Measurements from ENCODE around the gene SLC17A7.

Gene SLC17A7

GRCh38 chr19:49403404-49404187, 37.7 kb downstream of the SLC17A7 start:
- peak in 1 of 2 donors; percentile 22 for DNase-seq

DNA sequence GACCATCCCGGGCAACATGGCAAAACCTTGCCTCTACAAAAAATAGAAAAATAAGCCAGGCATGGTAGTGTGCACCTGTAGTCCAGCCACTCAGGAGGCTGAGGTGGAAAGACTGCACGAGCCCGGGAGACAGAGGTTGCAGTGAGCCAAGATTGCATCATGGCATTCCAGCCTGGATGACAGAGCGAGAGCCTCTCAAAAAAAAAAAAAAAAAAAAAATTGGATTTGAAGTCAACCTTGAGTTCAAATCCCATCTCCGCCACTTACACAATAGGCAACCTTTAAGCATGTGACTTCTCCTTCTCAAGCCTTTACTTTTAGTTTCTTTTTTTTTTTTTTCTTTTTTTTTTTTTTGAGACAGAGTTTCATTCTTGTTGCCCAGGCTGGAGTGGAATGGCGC, 41.3 kb downstream of the SLC17A7 start:
- no peak for DNase-seq

GRCh38 chr19:49398931-49399330, 42.4 kb downstream of the SLC17A7 start:
- DNase-seq, result no peak

GRCh38 chr19:49398001-49398615, 43.2 kb downstream of the SLC17A7 start:
- no peak for DNase-seq

- no peak for DNase-seq
Observed at GRCh38 chr19:49396738-49397505, 44.4 kb downstream of the SLC17A7 start.

DNA sequence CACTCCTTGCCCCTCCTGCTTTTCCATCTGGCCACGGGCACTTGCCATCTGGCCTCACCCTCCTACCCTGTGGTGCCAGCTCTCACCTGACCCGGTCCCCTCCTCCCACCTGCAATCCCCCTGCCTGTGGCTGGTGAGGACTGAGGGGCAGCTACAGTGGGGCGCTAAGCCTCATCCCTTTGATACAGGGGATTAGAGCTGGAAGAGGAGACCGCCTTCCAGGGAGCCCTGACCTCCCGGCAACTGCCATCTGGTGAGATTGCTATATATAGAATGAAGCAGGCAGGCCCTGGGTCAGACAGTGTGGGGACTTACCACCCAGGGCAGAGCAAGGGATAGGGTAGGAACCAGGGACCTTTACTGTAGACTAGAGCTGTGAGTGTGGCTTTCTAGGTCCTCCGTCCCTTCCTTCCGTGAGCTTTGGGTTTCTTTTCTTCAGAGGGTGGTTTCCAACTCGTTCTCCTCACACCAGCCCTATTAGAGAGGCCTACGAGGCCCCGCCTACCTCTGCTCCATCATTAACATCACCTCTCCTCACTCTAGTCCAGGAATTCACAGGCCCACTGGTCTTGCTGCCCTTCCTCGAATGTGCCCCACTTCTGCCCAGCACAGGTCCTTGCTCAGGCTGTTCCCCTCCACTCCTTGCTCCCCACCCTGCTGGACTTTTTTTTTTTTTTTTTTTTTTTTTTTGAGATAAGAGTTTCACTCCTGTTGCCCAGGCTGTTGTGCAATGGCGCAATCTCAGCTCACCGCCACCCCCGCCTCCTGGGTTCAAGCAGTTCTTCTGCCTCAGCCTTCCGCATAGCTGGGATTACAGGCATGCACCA, 45.5 kb downstream of the SLC17A7 start:
- no peak for DNase-seq

DNA sequence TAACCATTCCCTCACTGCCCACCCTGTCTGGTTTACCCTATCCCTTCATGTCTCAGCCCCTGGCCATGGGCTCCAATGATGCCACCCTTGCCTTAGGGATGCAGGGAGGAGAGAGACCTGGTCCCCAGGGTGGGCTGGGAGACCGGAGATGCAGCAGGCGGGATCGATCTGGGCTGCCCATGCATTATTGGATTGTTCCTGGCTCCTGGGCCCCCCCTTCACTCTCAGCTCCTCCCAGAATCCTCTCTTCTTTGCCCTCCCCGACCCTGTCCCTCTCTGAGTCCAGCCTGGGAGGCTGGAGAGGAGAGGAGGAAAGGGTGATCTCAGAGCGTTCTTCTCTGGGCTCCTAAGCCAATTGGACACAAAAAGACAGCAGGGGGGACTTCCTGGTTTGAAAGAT, 47.4 kb downstream of the SLC17A7 start:
- no peak for DNase-seq

DNA sequence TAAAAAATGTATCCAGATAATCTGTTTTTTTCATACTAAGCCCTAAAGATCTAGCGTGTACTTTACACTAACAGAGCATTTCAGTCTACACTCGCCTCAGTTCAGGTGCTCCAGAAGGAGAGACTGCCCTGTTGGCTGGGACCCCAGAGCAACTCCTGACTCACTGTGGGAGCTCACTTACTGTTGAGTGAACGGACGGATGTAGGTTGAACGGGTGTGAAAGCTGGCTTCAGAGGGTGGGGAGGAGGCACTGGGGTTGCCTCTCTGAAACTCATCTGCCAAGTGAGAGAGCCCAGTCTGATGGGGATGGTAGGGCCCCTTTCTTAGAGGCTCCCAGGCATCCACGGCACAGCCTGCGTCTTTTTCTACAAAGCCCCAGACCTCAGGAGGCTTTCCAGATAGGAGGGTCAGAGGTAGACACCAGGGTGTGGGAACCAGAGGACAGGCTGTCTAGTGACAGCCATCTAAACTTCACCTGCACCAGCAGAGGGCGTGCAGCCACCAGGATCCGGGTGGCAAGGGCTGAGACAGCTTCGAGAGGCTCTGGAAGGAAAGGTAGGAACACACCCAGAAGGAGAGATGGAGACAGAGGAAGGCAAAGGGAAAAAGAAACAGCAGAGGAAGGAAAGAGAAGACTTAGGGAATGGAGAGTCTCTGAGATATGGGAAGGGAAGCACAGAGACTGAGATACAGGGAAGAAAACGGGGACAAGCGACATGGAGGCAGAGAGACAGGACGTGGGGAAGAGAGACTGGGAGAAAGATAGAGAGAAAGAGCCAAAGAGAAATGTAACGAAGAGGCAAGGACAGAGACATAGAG, 49.5 kb downstream of the SLC17A7 start:
- DNase-seq, result peak; percentile 84

- DNase-seq, result peak in 1 of 2 donors; percentile 49
Observed at GRCh38 chr19:49390929-49391359, 50.4 kb downstream of the SLC17A7 start.

GRCh38 chr19:49390131-49390928, 51.0 kb downstream of the SLC17A7 start:
- DNase-seq, result no peak

GRCh38 chr19:49389406-49389805, 51.9 kb downstream of the SLC17A7 start:
- no peak for DNase-seq

DNA sequence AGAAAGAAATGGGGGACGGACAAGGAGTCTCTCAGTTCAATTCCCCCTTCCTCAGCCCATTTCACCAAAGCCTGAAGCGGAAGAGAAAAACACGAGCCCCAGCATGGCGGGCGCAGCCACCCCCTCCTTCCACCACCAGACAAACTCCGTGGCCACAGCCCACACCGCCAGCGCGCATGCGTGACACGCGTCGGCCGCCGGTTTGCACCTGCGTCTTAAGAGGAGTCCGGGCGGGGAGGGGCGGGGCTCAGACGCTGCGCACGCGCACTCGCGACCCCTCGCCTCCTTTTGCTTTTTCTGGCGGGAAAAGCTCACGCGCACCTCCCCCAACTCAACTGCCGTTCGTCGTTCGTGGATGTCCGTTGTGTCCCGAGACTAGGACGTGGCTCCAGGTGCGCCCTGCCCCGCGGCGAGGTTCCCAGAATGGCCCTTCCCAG, 53.4 kb downstream of the SLC17A7 start, which contains the start of gene KASH5:
Gene KASH5, plus strand, starts transcription at position 314 of the 437 bp plus-strand sequence. CDS start 2,635 bp downstream, outside the sequence.
- DNase-seq, result peak; percentile 91 to 92

- no peak for DNase-seq
Observed at GRCh38 chr19:49383599-49383998, 57.7 kb downstream of the SLC17A7 start.

GRCh38 chr19:49382639-49383038, 58.7 kb downstream of the SLC17A7 start:
- no peak for DNase-seq

DNA sequence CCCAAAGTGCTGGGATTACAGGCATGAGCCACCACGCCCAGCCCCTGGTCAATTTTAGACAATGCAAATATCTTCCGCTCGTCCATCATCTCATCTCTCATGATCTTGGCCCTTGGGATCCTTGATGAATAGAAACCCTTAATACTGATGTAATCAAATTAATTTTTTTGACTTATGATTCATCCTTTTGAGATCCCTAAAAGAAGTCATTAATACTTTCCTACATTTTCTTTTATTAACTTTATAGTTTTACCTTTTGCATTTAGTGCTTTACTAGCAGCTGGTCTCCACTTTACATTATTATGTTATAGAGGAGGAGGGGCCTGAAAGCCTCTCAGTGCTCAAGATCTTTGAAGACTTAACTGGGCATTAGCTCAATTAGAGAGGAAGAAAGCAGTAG, 60.9 kb downstream of the SLC17A7 start:
- DNase-seq, result no peak

All from CD4-positive, alpha-beta T cell treated with Interleukin-1 beta for 1 hour (primary cell).